Activated CD4-positive, alpha-beta T cell treated with anti-CD3 and anti-CD28 coated beads for 4 hours (primary cell): ENCODE results near the gene NISCH.

Experiments used
- DNase-seq, 2 donors: peaks; one replicate each; pipeline ENCODE4 v3.0.0-alpha.2; 2020

NISCH gene

DNA sequence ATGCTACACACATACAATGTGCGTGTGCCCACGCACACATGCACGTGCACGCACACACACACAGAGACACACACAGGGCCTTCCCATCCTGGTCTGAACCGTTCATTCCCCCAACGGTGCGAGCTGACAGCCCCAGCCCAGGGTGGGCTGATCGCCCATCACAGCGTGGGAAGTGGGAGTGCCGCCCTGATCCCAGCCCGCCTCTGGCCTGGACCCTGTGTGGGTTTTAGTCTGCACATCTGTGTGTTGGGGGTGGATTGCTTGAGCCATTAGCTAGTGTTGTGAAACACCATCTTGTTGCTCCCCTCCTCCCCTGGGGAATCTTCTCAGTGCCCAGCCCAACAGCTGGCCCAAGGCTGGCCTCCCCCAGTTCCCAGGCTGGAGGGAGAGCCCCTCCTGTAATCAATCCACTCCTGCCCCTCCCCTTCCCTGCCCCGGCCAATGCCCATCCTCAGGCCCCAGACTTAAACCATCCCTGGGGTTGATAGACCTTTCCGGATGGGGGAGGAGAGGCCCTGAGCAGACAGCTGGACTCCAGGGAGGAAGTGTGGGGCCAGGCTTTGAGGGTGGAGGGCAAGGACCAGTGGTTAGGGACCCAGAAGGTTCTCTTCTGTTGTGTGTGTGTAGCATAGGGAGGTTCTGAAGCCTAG, 18.8 kb upstream of the NISCH start:
- DNase-seq: no peak

DNA sequence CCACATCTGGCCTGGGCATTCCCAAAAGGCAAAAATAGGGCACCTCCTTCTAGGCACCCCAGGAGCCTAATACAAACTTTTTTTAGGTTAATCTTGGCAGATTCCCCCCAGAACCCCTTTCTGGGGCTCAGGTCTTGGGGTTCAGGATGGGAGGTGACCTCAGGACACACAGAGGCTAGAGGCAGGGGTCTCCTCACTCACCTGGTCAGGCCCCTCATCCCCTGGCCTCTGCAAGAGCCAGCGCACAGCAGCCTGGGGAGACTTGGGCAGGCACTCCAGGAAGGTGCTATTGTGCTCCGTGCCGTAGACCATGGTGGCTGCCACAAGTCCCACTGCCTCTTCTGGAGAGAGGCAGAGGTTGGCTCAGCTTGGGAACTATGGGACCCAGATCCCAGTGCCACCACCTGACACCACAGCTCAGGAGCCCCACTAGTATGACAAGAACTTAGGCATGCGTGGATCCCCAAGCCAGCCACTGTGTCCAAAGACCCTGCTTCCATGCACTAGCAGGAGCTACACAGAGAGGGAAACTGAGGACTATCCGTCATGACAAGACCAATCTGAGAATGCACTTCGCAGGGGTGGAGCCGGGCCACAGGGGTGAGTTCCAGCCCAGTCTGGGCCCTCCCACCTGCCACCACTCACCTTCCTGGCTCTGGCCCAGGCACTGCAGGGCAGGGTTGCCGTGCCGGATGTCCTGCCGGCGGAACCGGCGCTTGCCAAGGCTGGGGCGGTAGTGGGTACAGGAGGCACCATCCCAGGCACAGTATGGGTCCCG, 17.9 kb upstream of the NISCH start:
- no peak for DNase-seq

DNA sequence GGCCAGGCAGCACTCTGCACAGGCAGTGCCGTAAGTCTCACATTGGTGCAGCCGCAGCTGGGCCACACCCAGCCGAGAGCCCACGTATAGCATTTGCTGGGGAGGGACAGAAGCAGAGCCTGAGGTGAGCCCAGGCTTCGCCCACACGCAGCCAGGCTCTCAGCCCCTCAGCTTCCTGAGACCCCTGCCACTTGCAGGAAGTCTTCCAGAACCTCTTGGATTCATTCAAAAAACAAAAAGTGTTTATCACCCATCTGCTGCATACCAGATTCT, 17.4 kb upstream of the NISCH start:
- DNase-seq: no peak

DNA sequence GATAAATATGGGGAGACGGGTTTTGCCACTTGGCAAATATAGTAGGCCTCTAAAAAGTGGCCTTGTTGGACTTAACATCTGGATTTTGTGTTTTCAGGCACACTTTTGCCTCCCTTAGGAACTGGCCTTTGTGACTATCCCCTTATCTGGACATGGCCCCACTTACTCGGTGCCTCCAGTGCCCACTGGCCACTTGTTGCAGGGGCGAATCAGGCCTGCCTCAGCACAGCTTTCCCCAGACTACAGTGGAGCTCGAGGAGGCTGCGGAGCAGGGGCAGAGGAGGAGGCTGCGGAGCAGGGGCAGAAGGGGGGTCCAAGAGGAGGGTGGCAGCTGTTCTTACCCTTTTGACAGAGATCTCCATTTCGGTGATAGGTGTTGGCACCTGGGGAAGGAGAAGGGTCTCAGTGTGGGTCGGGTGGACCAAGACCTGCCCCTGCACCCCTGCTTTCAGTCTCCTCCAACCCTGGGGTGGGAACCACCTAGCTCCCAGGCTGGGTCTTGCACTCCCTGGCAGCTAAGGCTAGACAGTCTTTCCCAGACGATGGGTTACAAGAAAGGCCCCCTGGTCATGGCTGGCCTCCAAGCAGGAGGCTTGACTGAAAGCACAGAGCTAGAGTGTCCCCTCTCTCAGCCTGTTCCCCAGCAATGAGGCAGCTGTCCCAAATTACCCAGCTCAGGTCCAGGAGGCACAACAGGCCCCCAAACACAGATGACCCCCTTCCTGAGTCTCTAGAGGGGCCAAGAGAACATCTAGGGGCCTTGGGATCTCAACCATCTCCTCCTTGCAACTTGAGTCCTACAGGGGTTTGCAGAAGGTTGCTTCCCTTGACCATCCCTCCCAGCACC, 16.6 kb upstream of the NISCH start:
- DNase-seq: no peak

GRCh38 chr3:52439426-52440248, 15.8 kb upstream of the NISCH start:
- no peak for DNase-seq

DNA sequence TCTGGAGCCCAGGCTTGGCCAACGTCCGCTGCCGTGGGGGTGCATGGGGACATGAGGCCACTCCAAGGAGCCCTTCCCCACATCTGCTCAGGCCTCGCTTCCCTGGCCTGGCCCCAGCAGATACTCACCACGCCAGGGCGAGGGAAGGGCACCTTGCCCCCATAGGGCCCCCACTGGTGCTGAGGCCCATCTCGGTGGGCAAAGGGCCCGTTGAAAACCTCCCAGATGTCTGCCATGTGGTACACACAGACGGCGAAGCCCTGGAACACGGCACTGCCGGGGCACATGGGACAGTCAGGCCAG, 15.2 kb upstream of the NISCH start:
- no peak for DNase-seq

DNA sequence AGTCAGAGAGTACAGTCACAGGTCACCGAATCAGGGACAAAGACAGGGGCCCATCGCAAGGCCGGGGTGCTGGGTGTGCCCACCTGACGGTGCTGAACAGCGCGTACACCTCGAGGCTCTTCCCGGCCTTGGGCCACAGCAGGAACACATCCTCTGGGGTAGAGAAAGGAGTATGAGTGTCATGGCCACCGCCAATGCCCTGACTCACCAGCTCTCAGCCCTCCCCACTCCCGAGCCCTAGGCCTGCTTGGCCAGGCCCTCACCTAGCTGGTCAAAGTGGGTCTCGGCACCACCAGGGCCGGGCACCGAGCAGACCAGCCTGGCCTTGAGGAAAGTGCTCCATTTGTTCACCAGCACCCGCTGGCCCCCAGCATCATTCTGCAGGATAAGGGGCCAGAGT, 14.7 kb upstream of the NISCH start:
- DNase-seq: no peak

- DNase-seq: no peak
Observed at GRCh38 chr3:52441091-52441771, 14.2 kb upstream of the NISCH start.

GRCh38 chr3:52441772-52442332, 13.6 kb upstream of the NISCH start:
- no peak for DNase-seq

GRCh38 chr3:52442409-52443267, 12.8 kb upstream of the NISCH start:
- no peak for DNase-seq

DNA sequence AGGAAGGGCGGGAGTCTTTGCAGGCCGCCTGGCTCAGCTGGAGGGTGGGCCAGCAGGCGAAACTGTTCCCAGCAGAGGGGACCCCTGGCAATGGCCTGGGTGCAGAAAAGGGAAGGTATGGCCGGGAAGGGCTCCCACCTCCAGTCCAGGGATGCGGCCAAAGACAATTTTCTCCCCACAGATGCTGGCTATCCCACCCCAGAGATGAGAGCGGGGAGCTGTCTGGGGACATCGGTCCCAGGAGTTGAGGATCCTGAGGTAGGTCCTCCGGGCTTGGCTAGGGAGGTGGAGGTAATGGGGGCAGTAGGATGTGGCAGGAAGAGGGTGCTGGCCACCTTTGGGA, 12.2 kb upstream of the NISCH start:
- DNase-seq: no peak

DNA sequence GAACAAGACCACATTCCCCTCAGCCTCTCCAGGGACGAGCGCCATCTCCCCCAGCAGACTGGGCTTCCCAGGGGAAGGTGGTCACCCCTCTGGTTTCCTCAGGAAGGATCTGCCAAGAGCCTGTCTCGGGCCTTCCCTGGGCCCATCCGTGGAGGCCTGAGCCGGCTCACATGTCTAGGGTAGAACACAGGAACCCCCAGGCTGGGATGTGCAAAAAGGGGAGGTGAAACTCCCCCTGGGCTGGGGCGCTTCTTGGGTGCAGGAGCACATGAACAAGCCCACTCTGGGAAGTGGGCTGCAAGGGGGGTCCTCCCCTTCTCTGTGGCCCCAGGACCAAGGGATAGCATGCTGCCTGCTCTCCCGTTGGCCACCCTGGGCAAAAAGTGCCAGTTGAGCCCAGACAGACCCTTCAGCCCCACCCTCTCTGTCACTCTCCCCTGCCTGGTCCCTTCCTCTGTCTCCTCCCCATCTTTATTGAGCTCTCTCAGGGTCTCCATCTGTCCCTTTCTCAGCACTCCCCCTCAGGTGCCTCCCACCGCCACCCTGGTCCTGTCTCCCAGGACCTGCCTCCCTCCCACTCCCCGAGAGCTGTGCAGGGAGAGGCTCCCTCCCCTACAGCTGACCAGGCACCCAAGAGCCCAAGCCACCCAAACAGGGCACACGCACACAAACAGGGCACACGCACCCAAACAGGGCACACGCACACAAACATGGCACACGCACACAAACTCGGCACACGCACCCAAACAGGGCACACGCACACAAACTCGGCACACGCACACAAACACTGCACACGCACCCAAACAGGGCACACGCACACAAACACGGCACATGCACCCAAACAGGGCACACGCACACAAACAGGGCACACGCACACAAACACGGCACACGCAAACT, 11.4 kb upstream of the NISCH start:
- DNase-seq: no peak

DNA sequence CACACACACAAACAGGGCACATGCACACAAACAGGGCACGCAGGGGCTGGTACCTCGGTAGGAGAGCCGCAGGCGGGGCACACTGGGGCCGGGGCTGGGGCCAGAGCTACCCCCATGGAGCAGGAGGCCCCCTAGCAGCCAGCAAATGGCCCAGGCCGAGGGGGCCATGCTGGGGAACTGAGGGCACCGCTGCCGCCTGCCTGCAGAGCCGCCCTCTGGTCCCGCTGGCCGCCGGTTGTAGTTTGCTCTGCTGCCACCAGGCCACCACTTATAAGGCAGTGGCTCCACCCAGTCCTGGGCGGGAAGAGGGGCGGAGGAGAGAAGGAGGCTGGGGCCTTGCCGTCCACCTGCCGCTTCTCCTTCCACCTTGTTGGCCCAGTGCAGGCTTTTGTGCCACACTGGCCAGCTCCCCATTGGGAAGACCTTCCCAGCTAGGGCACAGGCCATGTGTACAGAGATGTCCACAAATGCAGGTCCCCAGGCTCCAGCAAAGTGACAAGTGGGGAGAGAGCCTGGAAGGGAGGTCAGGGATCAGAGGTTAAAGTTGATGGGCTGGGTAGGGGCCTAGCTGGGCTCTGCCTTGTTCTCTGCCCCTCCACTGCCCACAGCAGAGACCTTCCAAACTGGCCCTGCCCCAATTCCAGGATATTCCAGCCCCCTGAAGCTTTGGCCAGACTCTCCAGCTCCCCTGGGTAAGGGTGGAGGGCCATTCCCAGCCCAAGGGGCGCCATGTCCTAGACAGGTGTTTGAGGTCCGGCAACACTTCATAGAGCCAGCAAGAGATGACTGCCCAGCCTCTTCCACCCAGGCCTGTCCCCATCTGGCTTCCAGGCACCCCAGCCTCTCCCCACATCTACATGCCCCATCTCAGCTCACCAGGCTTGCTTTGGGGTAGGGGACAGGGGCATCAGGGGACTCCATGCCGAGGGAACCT, 10.3 kb upstream of the NISCH start, which contains the start of gene SEMA3G:
Gene SEMA3G (minus strand): TSS at position 244 of the 934 bp plus-strand sequence. CDS start 76 bp downstream, at position 168.
- peak; percentile 58 to 66 for DNase-seq

DNA sequence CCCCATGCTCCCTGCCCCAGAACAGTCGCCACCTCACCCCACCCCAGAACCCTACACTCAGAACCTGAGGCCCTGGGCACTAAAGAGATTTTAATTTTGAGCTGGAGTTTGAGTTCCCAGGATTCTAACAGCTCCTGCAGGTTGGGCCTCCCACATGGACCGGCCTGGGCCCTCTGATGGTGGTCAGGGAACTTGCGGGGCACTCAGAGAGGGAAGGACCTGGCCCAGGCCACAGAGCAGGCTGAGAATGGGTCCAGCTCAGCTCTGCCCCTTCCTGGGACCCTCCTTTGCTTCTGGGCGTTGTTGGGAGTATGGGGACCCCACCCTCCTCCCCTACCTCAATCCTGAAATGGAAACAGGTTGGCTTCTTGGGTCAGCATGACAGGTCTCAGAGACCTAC, 9.4 kb upstream of the NISCH start:
- no peak for DNase-seq

DNA sequence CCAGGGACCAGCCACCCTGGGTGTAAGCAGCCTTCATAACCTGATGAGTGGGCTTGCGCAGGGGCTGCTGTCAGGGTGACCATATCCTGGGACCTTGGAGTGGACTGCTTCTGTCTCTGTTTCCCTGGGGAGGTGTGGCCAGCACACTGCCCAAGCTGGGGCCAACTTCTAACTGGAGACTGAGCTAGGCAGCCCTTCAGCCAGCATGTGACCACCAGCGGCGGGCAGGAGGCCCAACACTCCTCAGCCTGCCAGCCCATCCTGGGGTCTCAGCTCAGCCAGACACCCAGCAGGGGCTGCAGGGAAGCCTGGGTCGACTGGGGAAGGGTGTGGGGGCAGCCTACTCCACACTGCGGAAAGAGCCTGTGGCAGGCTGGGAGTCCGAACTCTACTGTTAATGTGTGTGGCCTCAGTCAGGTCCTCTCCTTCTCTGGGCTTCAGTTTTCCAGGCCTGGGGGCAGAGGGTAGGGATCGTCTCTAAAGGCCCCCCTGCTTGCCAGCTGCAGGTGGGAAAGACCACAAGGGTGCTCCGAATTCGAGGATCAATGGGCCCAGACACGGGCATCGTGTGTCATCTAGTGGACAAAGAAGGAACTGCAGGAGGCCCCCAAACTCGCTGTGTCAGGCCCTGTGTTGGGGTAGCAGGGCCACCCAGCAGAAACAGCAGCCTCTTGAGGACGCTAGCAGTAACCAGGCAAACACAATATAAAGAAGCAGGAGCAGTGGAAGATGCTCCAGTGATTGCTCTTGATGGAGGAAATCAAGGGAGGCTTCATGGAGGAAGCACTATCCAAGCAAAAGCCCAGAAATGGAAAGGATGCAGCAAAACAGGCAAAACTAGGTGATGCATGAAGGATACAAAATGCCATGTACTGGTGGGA, 8.5 kb upstream of the NISCH start:
- DNase-seq: peak; percentile 58 to 76

GRCh38 chr3:52447512-52448355, 7.7 kb upstream of the NISCH start:
- no peak for DNase-seq
